Calu3 (cell line): ENCODE data around the gene NUP160. TPM values are rescaled to one million over a fixed set of nuclear protein-coding genes. Genes with fewer than 3 reads are reported as not detected.
"Not testable (repeated sequence)": the region's sequence is repeated elsewhere in the genome, so short reads cannot be mapped to it uniquely, and the experiment has no call there.

Experiments used
- BruUV-seq: library from RNA; stranded (reverse); fragments of 400-500 nt; replicated peaks from 2 replicates; lab custom pipeline; 2021; lab: Mats Ljungman, UMichigan
- CTCF ChIA-PET: fragments of 300-600 bp; sonication (Branson Sonifier 250); formaldehyde crosslinking; loops from one replicate; lab custom pipeline; 2022; ENCODE audit warnings: antibody characterized with exemption; lab: Charles Lee
- DNase-seq: peaks from one replicate; pipeline ENCODE4 v3.0.0; 2022
- H3K27ac Mint-ChIP-seq: one replicate; pipeline ENCODE4 v1.8.0; 2022; ENCODE audit warnings: mixed read lengths; ENCODE audit not compliant: unreplicated experiment
- H3K27me3 Mint-ChIP-seq: one replicate; pipeline ENCODE4 v1.8.0; 2022; ENCODE audit warnings: mixed read lengths; ENCODE audit not compliant: unreplicated experiment
- H3K36me3 Mint-ChIP-seq: one replicate; pipeline ENCODE4 v1.8.0; 2022; ENCODE audit warnings: mild to moderate bottlenecking, moderate library complexity, mixed read lengths; ENCODE audit not compliant: insufficient read depth, unreplicated experiment
- H3K4me1 Mint-ChIP-seq: one replicate; pipeline ENCODE4 v1.8.0; 2022; ENCODE audit warnings: mild to moderate bottlenecking, low read depth, mixed read lengths; ENCODE audit not compliant: unreplicated experiment
- H3K4me3 Mint-ChIP-seq: one replicate; pipeline ENCODE4 v1.8.0; 2022; ENCODE audit warnings: mild to moderate bottlenecking, low read depth, moderate library complexity, mixed read lengths; ENCODE audit not compliant: unreplicated experiment
- H3K9me3 Mint-ChIP-seq: one replicate; pipeline ENCODE4 v1.8.0; 2022; ENCODE audit warnings: low read depth, mixed read lengths; ENCODE audit not compliant: unreplicated experiment
- CTCF ChIP-seq: fragments of 200-600 bp; IDR thresholded peaks from one replicate; pipeline ENCODE4 v1.8.0; 2022; ENCODE audit warnings: antibody characterized with exemption; ENCODE audit not compliant: unreplicated experiment
- intact Hi-C: fragments of 100-400 bp; cut with micrococcal nuclease; formaldehyde crosslinking; loops from one replicate; pipeline ENCODE4 v1.10.0; 2022; ENCODE audit not compliant: unreplicated experiment
- total RNA-seq: library from RNA; stranded (reverse); gene quantifications from 2 replicates; pipeline ENCODE4 v1.2.3, GENCODE V29; 2022

NUP160 gene
- total RNA-seq, 1 experiment from 2014 or later, result 54.7 TPM

- no peaks in the 10 kb centered on the region for H3K4me1 Mint-ChIP-seq
- CTCF ChIA-PET, result no interaction called here
- no TSS peak for BruUV-seq
Observed at GRCh38 chr11:47891886-47892285, 43.7 kb upstream of the NUP160 start.

GRCh38 chr11:47889714-47890441 lies 41.7 kb upstream of the NUP160 start:
- BruUV-seq, result no TSS peak
- intact Hi-C loops, result no loop called here
- H3K4me3 Mint-ChIP-seq, result no peak overlapping the region
- no peak overlapping the region for H3K27ac Mint-ChIP-seq
- TF ChIP-seq CTCF, result no peak
- H3K9me3 Mint-ChIP-seq, result no peaks in the 10 kb centered on the region
- no peaks in the 10 kb centered on the region for H3K36me3 Mint-ChIP-seq
- CTCF ChIA-PET, result interaction anchor here (0.7 kb wide), 1 partner anchor 36 kb away, joined by 3 read pairs; no protein-coding TSS in a partner anchor
- DNase-seq, result no peak
- H3K4me1 Mint-ChIP-seq, result no peaks in the 10 kb centered on the region
- H3K27me3 Mint-ChIP-seq, result no peaks in the 10 kb centered on the region

More at GRCh38 chr11:47891886-47892285, 43.7 kb upstream of the NUP160 start:
- H3K9me3 Mint-ChIP-seq, result no peaks in the 10 kb centered on the region
- H3K36me3 Mint-ChIP-seq, result no peaks in the 10 kb centered on the region
- intact Hi-C loops, result no loop called here
- no peaks in the 10 kb centered on the region for H3K27me3 Mint-ChIP-seq
- no peak for DNase-seq
- no peak overlapping the region for H3K4me3 Mint-ChIP-seq
- no peak for TF ChIP-seq CTCF
- H3K27ac Mint-ChIP-seq, result no peak overlapping the region

GRCh38 chr11:47887910-47888569 lies 39.9 kb upstream of the NUP160 start:
- no peak for DNase-seq
- Mint-ChIP-seq H3K4me1 (no peaks in the 10 kb centered on the region), H3K36me3 (no peaks in the 10 kb centered on the region), H3K4me3 (no peak overlapping the region), H3K27me3 (no peaks in the 10 kb centered on the region), H3K9me3 (no peaks in the 10 kb centered on the region), H3K27ac (no peak overlapping the region)
- no TSS peak for BruUV-seq
- CTCF ChIA-PET, result interaction anchor here (0.6 kb wide), 1 partner anchor 625 kb away, joined by 3 read pairs; no protein-coding TSS in a partner anchor
- TF ChIP-seq CTCF, result no peak
- intact Hi-C loops, result no loop called here

- no TSS peak for BruUV-seq
- no peak for DNase-seq
- no peaks in the 10 kb centered on the region for H3K4me1 Mint-ChIP-seq
- CTCF ChIA-PET, result no interaction called here
- no peaks in the 10 kb centered on the region for H3K9me3 Mint-ChIP-seq
- no peak overlapping the region for H3K27ac Mint-ChIP-seq
- H3K4me3 Mint-ChIP-seq, result no peak overlapping the region
- TF ChIP-seq CTCF, result no peak
- intact Hi-C loops, result no loop called here
- no peaks in the 10 kb centered on the region for H3K36me3 Mint-ChIP-seq
- H3K27me3 Mint-ChIP-seq, result no peaks in the 10 kb centered on the region
Observed at GRCh38 chr11:47886096-47886495, 37.9 kb upstream of the NUP160 start.

- CTCF ChIA-PET, H3K4me3 Mint-ChIP-seq: not testable (repeated sequence)
Observed at GRCh38 chr11:47882437-47882836, 34.3 kb upstream of the NUP160 start.

More at GRCh38 chr11:47882437-47882836, 34.3 kb upstream of the NUP160 start:
- H3K27me3 Mint-ChIP-seq, DNase-seq, H3K27ac Mint-ChIP-seq, H3K36me3 Mint-ChIP-seq, H3K9me3 Mint-ChIP-seq, BruUV-seq, H3K4me1 Mint-ChIP-seq, intact Hi-C loops: not testable (repeated sequence)
